ENCODE data around the gene SULT2A1. TPM values are rescaled to one million over a fixed set of nuclear protein-coding genes. Genes with fewer than 3 reads are reported as not detected.
"Not testable (repeated sequence)": the region's sequence is repeated elsewhere in the genome, so short reads cannot be mapped to it uniquely, and the experiment has no call there.

Gene SULT2A1
- total RNA-seq, result not detected
- not detected for polyA plus RNA-seq (2013, experiment 1 of 2)
- not detected for polyA plus RNA-seq (2013, experiment 2 of 2)
- 0 to 0.09 (median 0) reads per million in 172 experiments for total RNA-seq

GRCh38 chr19:47886010-47886559 lies at the start of gene SULT2A1:
Gene SULT2A1, minus strand, starts transcription at chr19:47886315. Its CDS starts 58 bp downstream, at chr19:47886257.
- H3K4me3 Mint-ChIP-seq, result no peak within 1 kb of the TSS
- TF ChIP-seq CTCF (IDR thresholded peaks at IDR 0.05), result no peak
- H3K36me3 Mint-ChIP-seq (ENCODE audit: low read depth), result no peaks in the 10 kb centered on the region
- H3K27me3 Mint-ChIP-seq, result peaks cover 28% of the 10 kb centered on the region
- no peak within 1 kb of the TSS for H3K4me3 ChIP-seq (ENCODE audit: low read length)
- H3K9me3 ChIP-seq (ENCODE audit: control insufficient read depth in 1 of 2, insufficient read depth in 1 of 2, low read length in 2 of 2), result no peaks in the 10 kb centered on the region
- H3K27ac ChIP-seq (ENCODE audit: low read depth in 1 of 2, low read length in 2 of 2), result no peak within 1 kb of the TSS
- ChIA-PET POLR2A (no interaction called here), CTCF (no interaction called here)
- H3K36me3 ChIP-seq (ENCODE audit: insufficient read depth, low read length), result no peaks in the 10 kb centered on the region
- peaks cover 0 to 2% of the 10 kb centered on the region in 2 experiments for H3K27me3 ChIP-seq (ENCODE audit: control insufficient read depth in 1 of 2, insufficient read depth in 2 of 2, low read length in 2 of 2)
- H3K4me1 Mint-ChIP-seq (ENCODE audit: low read depth), result no peaks in the 10 kb centered on the region
- H3K4me1 ChIP-seq (ENCODE audit: insufficient read depth, low read length), result no peaks in the 10 kb centered on the region
- no peak within 1 kb of the TSS for H3K27ac Mint-ChIP-seq
- intact Hi-C loops (cut with DNase I, micrococcal nuclease), result no loop called here
- DNase-seq (no peak), ATAC-seq (ENCODE audit: poor library complexity) (no peak)
- H3K9me3 Mint-ChIP-seq, result no peaks in the 10 kb centered on the region

- H3K36me3 ChIP-seq (ENCODE audit: insufficient read depth, low read length); ATAC-seq (ENCODE audit: poor library complexity); H3K4me3 Mint-ChIP-seq; H3K27ac Mint-ChIP-seq; intact Hi-C loops (cut with DNase I, micrococcal nuclease); CTCF ChIA-PET; H3K36me3 Mint-ChIP-seq (ENCODE audit: low read depth); H3K27me3 ChIP-seq (ENCODE audit: control insufficient read depth in 1 of 2, insufficient read depth in 2 of 2, low read length in 2 of 2); H3K27ac ChIP-seq (ENCODE audit: low read depth in 1 of 2, low read length in 2 of 2); H3K9me3 ChIP-seq (ENCODE audit: control insufficient read depth in 1 of 2, insufficient read depth in 1 of 2, low read length in 2 of 2); DNase-seq; POLR2A ChIA-PET; H3K9me3 Mint-ChIP-seq; H3K4me1 Mint-ChIP-seq (ENCODE audit: low read depth); H3K27me3 Mint-ChIP-seq; H3K4me1 ChIP-seq (ENCODE audit: insufficient read depth, low read length); H3K4me3 ChIP-seq (ENCODE audit: low read length): not testable (repeated sequence)
Measured at GRCh38 chr19:47928581-47928980, 42.5 kb upstream of the SULT2A1 start.

- DNase-seq; H3K27me3 ChIP-seq (ENCODE audit: control insufficient read depth in 1 of 2, insufficient read depth in 2 of 2, low read length in 2 of 2); POLR2A ChIA-PET; H3K9me3 ChIP-seq (ENCODE audit: control insufficient read depth in 1 of 2, insufficient read depth in 1 of 2, low read length in 2 of 2); H3K4me1 ChIP-seq (ENCODE audit: insufficient read depth, low read length); H3K4me3 Mint-ChIP-seq; CTCF ChIA-PET; intact Hi-C loops (cut with DNase I, micrococcal nuclease); H3K9me3 Mint-ChIP-seq; ATAC-seq (ENCODE audit: poor library complexity); H3K27me3 Mint-ChIP-seq; H3K4me1 Mint-ChIP-seq (ENCODE audit: low read depth); H3K36me3 ChIP-seq (ENCODE audit: insufficient read depth, low read length); H3K36me3 Mint-ChIP-seq (ENCODE audit: low read depth); H3K4me3 ChIP-seq (ENCODE audit: low read length); H3K27ac Mint-ChIP-seq; H3K27ac ChIP-seq (ENCODE audit: low read depth in 1 of 2, low read length in 2 of 2): not testable (repeated sequence)
- TF ChIP-seq CTCF (IDR thresholded peaks at IDR 0.05), result peak; percentile 65
Measured at GRCh38 chr19:47920107-47920506, 34.0 kb upstream of the SULT2A1 start.

- DNase-seq; H3K27me3 Mint-ChIP-seq; H3K36me3 Mint-ChIP-seq (ENCODE audit: low read depth); intact Hi-C loops (cut with DNase I, micrococcal nuclease); H3K4me3 ChIP-seq (ENCODE audit: low read length); ATAC-seq (ENCODE audit: poor library complexity); H3K9me3 Mint-ChIP-seq; POLR2A ChIA-PET; CTCF ChIA-PET; H3K4me1 Mint-ChIP-seq (ENCODE audit: low read depth); H3K4me3 Mint-ChIP-seq; H3K9me3 ChIP-seq (ENCODE audit: control insufficient read depth in 1 of 2, insufficient read depth in 1 of 2, low read length in 2 of 2); H3K36me3 ChIP-seq (ENCODE audit: insufficient read depth, low read length); H3K27ac Mint-ChIP-seq; H3K4me1 ChIP-seq (ENCODE audit: insufficient read depth, low read length); H3K27ac ChIP-seq (ENCODE audit: low read depth in 1 of 2, low read length in 2 of 2); H3K27me3 ChIP-seq (ENCODE audit: control insufficient read depth in 1 of 2, insufficient read depth in 2 of 2, low read length in 2 of 2): not testable (repeated sequence)
Measured at GRCh38 chr19:47910191-47910590, 24.1 kb upstream of the SULT2A1 start.
